Uterus (tissue), 2 donors: Measurements from ENCODE around the gene RASSF10.

Experiments
- CTCF ChIP-seq, 4 experiments: fragments of 200-600 bp in 2 of 4; fragments of 450-650 bp in 2 of 4; sonication (generic) in 2 of 4; IDR thresholded peaks; one replicate each; pipeline ENCODE4 v1.5.1; 2016 to 2019; ENCODE audit warnings: antibody characterized with exemption in 4 of 4, mild to moderate bottlenecking in 2 of 4, moderate library complexity in 1 of 4
- POLR2A ChIP-seq, 2 donors: fragments of 450-650 bp; IDR thresholded peaks; one replicate each; pipeline ENCODE4 v1.6.1; 2016; ENCODE audit warnings: antibody characterized with exemption in 2 of 2, mild to moderate bottlenecking in 1 of 2, moderate library complexity in 1 of 2

- TF ChIP-seq CTCF (IDR thresholded peaks at IDR 0.05) (no peak), POLR2A (IDR thresholded peaks at IDR 0.05) (no peak)
Measured at GRCh38 chr11:12962306-12962705, 46.8 kb upstream of the RASSF10 start.
